ENCODE data around the gene WNT11.
A peak's percentile ranks its signal among the peaks of the same experiment; 100 is the strongest.

The WNT11 gene

DNA sequence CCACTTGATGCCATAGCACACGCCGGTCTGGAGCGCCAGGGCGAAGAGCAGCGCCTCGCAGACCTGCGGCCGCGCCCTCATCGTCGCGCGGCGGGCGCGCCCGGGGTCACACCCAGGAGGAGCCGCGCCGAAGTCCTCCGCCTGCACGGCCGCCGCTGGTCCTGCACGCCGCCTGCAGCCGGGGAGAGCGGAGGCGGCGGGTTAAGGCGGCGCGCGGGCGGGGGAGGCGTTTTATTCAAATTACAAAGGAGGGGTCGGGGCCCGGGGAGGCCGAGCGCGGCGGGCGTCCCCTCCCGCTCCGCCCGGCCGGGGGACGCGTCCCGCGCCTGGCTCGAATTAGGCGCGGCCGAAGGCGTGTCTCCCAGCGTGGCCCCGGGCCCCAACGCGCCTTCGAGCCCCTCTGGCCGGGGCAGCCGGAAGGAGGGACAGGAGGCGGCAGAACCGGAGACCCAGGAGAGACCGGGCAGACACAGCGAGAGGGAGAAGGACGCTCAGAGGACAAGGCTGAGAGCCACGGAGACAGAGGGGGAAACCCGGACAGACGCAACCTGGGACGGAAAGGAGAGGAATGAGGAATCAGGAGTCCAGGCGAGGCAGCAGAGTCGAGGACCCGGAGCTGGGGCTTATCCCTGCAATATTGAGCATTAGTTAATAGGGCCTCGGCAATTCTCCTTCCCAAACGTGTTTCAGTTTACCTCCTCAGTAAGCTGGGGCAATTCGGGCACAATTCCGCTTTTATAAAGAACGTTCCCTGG, at the start of gene WNT11:
WNT11 (minus strand) TSS at position 176 of the 755 bp plus-strand sequence; CDS start at position 81, 95 bp downstream.
- DNase-seq: peak; percentile 12

DNA sequence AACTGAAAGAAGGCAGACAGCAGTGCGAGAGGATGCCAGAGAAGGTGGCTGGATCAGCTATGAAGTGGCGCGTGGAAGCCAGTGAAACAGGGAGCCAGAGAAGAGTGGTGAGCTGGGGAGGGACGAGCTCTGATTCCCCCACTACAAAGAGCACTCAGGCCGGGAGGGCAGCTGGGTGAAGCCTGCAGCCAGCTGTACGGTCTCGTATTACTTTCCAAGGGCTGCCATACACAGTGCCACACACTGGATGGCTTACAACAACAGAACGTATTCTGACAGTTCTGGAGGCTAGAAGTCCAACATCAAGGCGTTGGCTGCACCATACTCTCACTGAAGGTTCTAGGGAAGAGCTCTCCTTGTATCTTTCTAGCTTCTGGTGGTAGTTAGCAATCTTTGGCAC, 47.1 kb upstream of the WNT11 start:
- no peak for DNase-seq

DNA sequence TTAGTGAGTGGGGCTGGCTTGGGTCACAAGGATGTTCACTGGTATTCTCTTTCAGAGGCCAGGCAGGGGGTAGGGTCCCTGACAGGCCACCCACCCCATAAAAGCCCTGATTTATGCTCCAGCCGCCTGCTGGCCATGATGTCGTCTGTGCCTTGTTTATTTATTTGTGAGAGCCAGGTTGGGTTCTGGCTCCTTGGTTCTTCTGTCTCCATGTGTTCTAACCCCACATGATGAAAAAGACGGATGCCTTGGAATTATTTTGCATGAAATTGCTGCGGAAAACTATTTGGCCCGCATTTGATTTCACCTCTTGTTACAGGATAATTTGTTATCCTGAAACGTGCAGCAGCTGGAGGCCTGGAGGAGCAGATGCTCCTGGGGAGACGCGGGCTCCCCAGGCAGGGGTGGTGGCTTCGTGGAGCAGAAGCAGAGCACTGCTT, 46.3 kb upstream of the WNT11 start:
- no peak for DNase-seq

DNA sequence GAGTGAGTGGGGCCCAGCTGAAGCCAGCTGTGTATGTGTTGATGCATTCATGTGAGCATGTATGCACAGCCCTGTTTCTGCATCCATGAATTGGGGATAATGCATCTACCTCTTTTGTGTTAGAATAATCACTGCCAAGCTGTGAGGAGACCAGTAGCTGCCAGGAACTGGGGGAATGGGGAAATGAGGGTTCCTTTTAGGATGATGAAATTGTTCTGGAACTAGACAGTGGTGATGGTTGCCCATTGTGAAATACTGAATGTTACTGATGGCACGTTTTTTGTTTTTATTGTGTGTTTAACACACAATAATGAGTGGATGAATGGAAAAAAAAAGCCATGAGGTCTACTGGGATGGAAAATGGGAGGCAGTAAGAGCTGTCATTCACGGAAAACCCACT, 45.3 kb upstream of the WNT11 start:
- DNase-seq: no peak

DNA sequence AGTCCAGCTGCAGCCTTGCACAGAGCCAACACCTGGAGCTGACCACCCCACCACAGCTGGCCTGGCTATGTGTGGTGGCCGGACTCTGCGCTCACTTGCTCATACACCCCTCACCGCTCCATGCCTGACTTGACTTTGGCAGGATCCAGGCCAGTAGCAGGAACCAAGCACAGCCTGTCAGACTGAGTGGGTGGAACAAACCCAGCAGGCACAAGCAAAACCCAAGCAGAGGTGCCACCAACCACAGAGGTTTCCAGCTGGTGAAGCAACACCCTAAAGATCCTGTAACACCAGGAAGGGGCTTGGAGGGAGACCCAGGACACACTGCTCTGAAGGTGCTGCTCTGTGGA, 44.9 kb upstream of the WNT11 start:
- DNase-seq: no peak

DNA sequence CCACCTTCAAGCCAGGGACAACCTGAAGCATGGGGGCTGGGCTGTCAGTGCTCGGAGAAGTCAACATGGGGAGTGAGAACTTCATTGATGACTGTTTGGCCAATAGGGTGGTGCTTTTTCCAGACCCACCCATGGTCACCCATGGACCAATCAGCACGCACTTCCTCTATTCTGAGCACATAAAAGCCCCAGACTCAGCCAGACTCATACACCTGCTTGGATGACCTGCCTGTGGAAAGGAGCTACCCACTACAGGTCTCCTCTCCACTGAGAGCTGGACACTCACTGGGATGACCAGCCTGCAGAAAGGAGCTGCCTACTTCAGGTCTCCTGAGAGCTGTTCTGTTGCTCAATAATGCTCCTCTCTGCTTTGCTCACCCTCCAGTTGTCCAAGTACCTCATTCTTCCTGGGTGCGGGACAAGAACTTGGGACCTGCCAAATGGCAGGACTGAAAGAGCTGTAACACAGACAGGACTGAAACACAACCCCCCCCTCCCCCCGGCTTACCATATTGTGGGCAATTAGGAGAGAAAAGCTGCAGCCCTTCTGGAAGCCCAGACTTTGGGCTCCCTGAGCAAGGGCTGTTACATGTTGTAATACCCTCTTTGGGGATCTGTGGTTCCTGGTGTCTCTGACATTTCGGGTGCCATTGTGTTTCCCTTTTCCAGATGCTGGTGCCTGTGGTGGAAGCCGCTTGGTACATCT, 44.4 kb upstream of the WNT11 start:
- no peak for DNase-seq

DNA sequence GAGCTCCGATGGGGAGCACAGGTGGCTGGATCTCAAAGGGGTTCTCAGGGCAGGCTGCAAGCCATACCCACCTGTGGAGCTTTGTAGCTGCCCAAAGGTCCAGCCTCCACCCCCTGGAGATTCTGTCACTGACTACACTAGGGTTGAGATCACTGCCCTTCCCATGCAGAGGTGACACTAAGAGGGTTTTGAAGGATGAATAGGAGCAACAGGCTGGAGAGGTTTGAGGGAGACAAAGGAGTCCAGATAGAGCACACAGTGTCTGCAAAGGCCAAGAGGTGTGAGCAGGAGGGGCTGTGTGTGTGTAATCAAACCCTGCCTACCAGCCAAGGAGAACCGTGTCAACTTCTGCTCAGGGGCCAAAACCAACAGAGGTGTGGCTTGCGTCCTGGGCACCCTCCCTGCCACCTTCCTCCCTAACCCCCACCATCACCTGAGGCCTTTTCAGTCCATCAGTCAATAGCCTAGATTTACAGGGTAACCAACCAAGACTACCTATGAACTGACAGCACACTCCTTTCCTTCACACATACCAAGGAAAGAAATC, 43.0 kb upstream of the WNT11 start:
- DNase-seq: no peak

DNA sequence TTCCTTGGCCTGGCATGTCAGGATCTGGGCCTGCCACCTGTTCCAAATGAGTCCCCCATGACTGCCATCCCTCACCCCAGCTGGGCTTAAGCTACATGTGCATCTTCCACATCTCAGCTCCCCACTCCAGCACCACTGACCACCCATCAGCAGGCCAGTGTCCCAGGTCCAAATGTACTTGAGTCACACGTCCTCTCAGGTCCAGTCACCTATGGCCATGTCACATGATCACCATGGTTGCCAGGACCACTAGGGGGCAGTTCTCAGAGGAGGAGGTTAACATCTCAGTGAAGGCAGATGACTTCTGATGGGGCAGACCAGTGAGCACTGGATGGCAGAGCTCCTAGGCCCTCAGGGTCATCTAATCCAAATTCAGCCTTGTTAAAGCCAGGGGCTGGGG, 41.9 kb upstream of the WNT11 start:
- DNase-seq: no peak

DNA sequence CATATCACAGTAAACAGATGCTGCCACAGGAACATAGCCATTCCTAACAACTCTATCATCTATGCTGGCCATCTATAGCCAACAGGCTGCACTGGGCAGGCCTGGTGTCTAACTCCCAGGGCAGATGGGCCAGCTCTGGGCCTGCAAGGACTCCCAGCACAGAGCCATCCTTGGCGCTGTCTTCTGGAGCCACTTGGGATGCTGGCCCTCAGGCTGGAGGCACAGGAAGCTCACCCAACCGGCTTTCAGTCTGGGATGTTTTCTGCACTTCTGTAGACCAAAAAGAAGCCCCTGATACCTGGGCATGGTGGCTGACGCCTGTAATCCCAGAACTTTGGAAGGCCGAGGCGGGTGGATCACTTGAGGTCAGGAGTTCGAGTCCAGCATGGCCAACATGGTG, 40.8 kb upstream of the WNT11 start:
- no peak for DNase-seq

DNA sequence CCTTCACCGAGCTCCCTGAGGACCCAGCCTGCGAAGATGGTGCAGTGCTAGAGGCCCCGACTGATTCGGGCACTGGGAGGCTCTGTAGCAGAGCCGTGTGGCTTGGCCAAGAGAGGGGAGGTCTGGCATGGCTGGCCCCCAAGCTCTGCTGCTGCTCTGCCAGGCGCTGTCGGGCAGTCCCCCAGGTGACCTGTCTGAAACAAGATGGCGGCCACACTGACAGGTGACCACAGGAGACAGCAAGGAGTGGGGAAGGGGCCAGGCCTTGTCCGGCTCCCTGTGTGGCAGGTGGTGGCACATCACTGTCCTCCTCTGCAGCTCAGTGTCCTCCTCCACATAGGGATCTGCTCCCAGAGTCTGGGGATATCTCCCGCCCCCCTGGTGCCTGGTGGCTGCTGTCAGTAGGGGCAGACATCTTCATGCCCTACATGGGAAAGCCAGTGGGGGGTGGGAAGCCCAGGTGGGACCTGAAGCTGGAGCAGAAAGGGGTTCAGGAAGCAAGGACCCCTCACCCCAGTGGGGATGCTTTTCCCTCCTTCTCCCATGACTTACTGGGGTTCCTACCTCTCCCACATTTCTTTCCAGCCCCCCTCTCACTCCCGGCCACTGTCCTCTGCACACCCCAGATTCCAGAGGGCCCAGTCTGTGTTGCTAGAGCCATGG, 40.1 kb upstream of the WNT11 start:
- no peak for DNase-seq

DNA sequence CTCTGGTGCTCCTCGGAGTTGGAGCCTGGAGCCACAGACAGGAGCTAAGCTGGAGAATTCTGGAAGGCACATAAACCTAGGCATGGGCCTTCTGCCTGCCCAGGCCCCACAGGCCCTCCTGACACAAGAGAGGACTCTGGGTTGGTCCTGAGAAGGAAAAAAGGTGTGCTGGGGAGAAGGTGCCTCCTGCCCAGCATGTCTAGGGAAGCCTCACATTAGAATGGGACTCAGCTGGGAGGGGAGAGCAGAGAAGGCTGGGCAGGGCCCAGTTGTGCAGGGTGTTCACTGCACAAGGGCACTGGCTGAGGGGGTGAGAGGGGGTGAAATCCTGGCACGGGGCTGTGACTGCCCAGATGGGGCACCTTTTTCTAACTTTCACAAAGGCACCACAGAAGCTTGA, 39.4 kb upstream of the WNT11 start:
- no peak for DNase-seq

DNA sequence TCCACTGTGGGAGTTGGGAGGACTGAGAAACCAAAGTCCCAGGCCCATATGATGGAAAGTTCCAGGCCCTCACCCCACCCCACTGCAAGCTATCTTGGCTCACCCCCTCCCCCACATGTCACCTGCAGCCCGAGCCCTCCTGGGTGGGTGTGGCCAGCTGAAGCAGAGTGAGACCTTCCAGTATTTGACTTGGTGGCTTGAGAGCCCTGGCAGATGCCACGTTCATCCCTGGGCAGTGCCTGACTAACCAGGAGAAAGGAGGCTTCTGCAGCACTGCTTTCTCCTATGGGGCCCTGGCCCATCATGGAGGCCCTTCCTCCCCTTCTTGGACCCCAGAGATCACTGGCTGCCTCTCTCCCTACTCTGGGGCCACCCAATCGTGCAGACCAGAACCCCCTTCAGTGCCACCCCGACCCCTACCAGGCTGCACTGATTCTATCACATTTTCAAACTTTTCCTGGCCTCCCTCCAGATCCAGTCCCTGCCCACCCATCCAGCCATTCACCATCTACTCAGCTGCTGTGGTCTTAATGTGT, 38.1 kb upstream of the WNT11 start:
- no peak for DNase-seq

DNA sequence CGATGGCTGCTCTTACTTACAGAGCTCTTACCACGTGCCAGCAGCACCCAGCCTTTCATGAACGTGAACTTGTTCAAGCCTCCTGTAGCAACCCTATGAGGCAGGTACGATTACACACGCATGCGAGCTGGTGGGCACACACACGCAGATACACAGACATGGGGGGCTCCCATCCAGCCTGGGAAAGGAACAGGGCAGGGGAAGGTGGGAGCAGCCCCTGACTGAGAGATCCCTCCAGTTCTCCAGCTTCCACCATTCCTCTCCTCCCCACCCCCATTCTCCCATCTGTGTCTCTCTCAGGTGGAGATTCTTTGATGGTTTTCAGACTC, 37.6 kb upstream of the WNT11 start:
- no peak for DNase-seq

DNA sequence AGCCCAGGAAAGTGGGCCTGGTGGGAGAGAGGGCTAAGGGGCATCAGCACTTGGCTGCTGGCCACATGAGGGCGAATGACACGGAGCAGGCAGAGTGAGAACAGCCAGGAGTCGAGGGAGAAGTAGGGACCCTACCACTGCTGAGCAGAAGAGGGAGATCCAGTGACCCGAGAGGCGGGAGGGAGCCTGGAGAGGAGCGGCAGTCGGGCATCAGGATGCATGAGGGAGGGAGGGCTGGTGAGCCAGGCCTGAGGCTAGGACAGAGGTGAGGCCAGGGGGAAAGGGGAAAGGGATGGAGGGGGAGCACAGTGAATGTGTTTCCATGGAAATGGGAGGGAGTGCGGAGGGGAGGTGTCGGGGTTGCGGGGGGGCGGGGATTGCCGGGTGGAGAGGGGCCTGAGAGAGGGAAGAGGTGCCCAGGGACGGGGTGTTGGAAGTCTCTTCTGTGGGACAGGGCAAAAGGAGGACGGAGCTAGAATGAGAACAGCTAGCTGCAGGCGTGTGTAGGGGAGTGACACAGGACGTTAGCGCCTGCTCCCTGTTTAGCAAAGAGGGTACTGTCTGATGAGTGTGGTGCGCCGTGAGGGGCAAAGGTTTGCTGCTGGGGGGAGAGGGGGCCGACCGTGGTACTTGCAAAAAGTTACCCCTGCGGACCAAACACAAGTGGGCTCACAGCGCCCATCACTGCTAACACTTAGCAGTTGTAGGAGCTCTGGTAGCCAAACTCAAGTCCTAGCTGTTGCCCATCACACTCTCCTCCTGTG, 37.1 kb upstream of the WNT11 start:
- no peak for DNase-seq

DNA sequence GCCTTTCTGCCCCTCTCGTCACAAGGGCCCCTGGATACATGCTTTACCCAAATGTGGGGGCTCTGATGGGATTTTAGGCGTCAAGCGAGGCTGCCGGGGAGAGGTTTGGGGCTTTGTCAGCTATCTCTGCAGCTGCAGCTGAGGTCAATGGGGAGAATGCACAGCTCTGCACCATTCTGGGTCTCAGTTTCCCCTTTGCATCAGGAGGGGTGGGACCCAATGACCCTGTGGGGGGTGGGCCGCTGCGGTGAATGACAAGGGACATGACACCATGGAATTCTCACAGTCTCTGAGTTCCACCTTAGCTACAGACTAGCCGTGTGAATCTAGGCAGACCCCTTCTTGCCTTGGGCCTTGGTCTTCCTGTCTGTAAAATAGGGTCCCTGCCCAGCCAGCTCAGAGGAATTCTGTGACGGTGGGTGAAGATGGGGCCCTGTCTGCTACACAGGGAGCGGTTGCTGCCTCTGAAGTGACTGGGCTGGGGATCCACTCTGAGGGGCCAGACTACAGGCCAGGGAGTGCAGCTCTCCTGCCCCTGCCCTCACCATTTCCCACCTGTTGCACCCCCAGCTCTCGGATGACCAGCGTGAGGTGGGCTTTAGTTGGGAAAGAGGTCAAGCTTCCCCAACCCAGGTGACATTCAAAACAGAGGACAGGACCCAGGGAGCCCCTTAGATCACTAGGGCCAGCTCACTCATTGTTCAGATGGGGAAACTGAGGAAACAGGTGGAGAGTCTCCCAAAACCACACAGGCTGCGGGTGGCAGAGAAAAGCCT, 35.9 kb upstream of the WNT11 start:
- no peak for DNase-seq

DNA sequence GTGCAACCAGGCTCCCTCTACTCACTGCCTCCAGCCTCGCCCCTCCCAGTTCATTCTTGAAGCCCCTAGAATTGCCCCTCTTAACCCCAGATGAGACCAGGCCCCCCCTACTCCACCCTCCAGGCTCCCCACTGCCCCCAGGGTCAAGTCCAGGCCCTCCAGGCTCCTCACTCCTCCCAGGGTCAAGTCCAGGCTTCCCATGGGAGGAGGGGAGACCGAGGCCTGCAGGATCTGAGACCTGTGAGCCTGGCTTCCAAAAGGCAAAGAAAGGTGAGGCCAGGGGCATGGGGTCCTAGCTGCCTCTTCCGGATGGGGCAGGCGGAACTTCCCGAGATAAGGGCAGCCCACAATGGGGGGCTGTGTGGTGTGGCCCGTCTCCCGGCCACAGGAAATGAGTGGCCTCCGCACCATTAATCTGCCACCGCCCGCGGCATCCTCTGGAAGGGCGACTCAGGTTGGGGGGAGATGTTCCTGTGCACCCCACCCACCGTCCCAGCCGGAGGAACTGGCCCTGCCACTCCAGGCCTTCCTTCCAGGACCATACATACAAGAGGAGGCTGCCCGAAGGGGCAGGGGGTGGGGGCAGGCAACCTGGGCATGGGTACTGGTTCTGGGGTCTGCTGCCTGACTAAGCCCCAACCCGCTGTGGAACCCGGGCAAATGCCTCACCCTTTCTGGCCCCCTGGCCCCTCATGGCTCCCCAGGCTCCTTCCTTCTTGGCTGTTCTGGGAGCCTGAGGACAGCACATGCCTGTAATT, 35.1 kb upstream of the WNT11 start:
- no peak for DNase-seq

DNA sequence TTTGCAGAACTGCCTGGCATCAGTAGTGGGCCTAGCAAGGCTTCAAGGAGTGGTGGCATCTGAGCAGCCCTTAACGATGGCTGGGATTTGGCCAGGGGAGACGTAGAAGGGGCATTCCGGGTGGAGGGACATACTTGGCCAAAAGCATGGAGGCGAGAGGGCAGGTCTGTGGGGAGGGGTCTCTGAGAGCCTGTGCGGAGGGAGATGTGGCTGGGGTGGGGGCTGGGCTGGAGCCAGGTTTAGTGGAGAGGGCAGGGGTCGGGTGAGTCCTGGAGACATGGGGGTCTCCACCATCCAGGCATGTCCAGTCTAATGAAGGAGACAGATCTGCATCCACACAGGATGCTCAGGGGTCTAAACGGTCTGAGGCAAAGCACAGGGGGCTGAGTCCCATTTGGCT, 34.4 kb upstream of the WNT11 start:
- no peak for DNase-seq

DNA sequence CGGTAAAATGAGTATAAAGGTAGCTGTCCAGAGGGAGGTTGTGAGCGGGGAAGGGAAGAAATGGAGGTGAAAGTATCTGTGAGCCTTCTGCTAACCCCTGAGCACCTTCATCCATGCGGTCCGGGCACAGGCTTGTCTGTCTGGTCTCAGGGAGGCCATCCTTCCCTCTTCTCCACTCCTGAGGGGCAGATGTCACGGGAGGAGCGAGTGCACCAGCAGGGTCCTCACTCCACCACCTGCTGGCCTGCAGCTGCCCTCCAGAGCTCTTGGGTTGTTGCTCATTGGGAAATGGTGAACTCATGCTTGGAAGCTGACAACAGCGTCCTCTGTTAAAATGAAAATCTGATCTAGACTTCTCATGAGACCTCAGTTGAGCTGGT, 33.8 kb upstream of the WNT11 start:
- DNase-seq: no peak

DNA sequence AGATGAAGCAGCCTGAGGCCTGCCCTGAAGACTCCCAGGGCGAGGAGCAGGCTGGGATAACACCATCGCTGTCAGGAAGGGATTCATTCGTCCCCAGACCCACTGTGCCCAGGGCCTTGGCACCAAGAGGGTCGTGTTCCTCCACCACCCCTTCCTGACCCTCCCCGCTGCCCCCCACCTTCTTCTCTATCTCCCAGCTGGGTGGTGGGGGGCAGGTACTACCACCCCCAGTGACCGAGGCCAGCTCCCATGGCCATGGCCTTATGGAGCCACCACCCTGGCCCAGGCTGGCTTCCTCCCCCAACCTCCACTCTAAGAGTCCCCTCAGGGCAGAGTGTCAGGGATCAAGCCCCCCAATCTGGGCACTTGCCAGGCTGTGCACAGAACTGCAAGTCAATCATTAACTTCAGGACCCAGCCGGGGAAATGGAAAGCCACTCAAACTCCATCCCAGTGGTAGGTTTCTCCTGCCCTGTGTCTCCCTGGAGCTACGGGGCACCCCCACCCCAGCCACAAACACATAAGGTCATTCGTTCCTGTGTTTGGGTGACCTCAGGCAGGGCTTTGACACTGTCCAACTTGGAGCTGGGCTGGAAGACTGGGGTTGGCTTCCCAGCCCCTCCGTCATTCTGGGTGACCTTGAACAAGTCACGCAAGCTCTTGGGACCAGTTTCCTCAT, 33.3 kb upstream of the WNT11 start:
- no peak for DNase-seq

DNA sequence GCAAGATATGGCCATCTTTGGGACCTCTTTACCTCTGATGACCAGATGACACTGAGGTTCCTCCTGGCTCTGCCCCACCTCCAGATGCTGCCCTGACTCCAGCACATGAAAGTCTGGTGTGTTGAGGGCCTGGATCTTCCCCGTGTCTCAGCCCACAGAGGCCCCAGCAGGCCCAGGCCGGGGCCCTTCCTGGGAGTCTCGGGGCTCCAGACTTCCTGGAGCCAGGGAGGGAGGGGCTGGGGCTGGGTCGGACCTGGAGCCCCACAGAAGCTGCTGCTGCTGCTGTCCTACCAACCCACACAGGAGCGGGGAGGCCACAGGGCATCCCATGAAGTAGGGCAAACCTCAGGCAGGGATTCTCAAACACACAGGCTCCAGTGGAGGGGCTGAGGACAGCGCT, 32.2 kb upstream of the WNT11 start:
- no peak for DNase-seq

DNA sequence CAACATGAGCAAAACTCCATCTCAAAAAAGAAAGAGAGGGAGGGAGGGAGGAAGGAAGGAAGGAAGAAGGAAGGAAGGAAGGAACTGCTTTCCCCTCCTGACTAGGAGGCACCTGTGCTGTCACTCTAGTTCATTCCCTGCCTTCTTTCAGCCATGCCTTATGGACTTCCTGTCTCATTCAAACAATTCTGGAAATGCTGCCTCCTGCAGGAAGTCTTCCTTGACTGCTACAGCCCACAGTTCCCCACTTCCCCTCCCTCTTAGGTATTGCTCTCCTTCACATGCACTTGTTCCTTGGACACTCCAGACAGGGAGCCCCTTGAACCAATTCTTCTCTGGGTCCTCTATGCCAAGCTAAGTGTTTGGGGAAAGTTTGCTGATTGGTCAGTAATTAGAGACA, 31.6 kb upstream of the WNT11 start:
- no peak for DNase-seq
